Measurements from ENCODE around the gene HSF5. TPM values are rescaled to one million over a fixed set of nuclear protein-coding genes. Genes with fewer than 3 reads are reported as not detected.
A peak's percentile ranks its signal among the peaks of the same experiment; 100 is the strongest.

HSF5 gene
- polyA plus RNA-seq, 3 donors = 0.07 TPM; not detected in 2

DNA sequence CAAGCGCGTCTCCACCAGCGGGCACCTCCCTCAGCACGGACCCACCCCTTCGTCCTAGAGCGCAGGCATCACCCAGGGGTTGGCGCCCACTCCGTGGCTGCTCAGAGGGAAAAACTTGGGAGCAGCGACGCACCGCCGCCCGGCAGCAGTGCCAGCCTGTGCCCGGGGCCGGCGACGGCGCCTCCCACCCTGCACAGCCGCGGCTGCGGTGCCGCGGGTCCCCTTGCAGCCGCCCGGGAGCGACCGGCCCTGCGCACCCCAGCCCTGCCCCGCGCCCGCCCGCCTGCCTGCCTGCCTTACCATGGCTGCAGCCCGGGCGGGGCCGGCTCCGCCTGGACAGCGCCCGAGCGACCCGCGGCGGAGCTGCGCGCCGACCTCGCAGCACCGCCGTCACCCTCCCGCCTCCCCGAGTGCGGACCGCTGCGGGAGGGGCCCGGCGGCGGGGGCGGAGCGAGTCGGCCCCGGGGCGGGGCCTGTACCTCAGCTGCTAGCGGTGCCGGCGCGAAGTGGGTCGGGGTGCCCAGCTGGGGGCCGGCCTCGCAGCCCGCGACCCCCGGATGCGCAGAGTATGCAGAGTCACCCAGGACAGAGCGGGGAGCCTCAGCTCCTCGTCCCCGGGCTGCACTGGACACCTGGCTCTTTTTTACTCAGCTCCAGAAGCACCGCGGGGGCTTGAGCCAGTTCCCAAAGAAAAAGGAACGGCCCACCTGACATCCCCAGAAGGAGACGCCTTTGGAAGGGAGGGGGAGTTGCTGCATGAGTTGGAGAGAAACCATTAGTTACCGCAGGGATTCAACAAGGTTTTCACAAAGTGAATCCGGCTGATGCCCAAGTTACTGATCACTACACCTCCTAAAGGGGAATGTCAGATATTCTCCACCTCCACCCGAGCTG, 43.7 kb upstream of the HSF5 start:
- TF ChIP-seq, protein P1, sequence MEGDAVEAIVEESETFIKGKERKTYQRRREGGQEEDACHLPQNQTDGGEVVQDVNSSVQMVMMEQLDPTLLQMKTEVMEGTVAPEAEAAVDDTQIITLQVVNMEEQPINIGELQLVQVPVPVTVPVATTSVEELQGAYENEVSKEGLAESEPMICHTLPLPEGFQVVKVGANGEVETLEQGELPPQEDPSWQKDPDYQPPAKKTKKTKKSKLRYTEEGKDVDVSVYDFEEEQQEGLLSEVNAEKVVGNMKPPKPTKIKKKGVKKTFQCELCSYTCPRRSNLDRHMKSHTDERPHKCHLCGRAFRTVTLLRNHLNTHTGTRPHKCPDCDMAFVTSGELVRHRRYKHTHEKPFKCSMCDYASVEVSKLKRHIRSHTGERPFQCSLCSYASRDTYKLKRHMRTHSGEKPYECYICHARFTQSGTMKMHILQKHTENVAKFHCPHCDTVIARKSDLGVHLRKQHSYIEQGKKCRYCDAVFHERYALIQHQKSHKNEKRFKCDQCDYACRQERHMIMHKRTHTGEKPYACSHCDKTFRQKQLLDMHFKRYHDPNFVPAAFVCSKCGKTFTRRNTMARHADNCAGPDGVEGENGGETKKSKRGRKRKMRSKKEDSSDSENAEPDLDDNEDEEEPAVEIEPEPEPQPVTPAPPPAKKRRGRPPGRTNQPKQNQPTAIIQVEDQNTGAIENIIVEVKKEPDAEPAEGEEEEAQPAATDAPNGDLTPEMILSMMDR (IDR thresholded peaks at IDR 0.05) = no peak
- Histone ChIP-seq H3K27me3 (ENCODE audit: control insufficient read depth in 2 of 2, insufficient read depth in 2 of 2, low read length in 2 of 2) (peaks cover 4 to 31% of the 10 kb centered on the region in 2 donors), H3K9me3 (replicated peaks in 1 of 2; ENCODE audit: control insufficient read depth in 1 of 2, insufficient read depth in 1 of 2, low read length in 2 of 2) (no peaks in the 10 kb centered on the region), H3K79me2 (ENCODE audit: insufficient read depth, low read length) (no peaks in the 10 kb centered on the region), H3K27ac (ENCODE audit: low read depth in 1 of 2, low read length in 2 of 2) (no peak overlapping the region), H2AFZ (ENCODE audit: insufficient read depth, low read depth, low read length, poor library complexity, severe bottlenecking) (peak overlapping the region; percentile 74), H3K4me2 (replicated peaks; ENCODE audit: extremely low read depth, low read length, poor library complexity, severe bottlenecking) (peak overlapping the region; percentile 85), H3K4me3 (replicated peaks in 1 of 3; ENCODE audit: low read depth in 2 of 3, low read length in 3 of 3) (peak overlapping the region; percentile 25 to 70 (median 30)), H3K9ac (ENCODE audit: insufficient read depth, low read length, poor library complexity, severe bottlenecking) (no peak overlapping the region), H3K36me3 (replicated peaks in 1 of 2; ENCODE audit: control insufficient read depth in 1 of 2, insufficient read depth in 2 of 2, low read length in 2 of 2) (no peaks in the 10 kb centered on the region), H3K4me1 (ENCODE audit: control insufficient read depth in 1 of 2, insufficient read depth in 2 of 2, low read length in 2 of 2) (peaks cover 50 to 57% of the 10 kb centered on the region in 2 donors), H4K20me1 (ENCODE audit: insufficient read depth, low read length) (no peaks in the 10 kb centered on the region)
- peaks cover 0 to 2% (median 0%) of the 10 kb centered on the region in 7 donors for H3K9me3 Mint-ChIP-seq
- peak; percentile 40 to 49 (median 48) for DNase-seq
- peaks cover 35 to 46% (median 42%) of the 10 kb centered on the region in 3 donors for H3K27me3 Mint-ChIP-seq (ENCODE audit: low read depth in 3 of 3)
- H3K4me1 Mint-ChIP-seq = peaks cover 56% of the 10 kb centered on the region
- H3K27ac Mint-ChIP-seq = peak overlapping the region in 1 of 7 donors; percentile 66
- intact Hi-C loops (cut with micrococcal nuclease) = no loop called here
- H3K4me3 Mint-ChIP-seq = peak overlapping the region; percentile 66 to 83
- under 1% methylated on average over 79 of the region's 82 CpGs for WGBS (ENCODE audit: insufficient coverage)
- H3K36me3 Mint-ChIP-seq = peaks cover 2 to 14% of the 10 kb centered on the region in 2 donors

- Histone ChIP-seq H4K20me1 (ENCODE audit: insufficient read depth, low read length) (no peaks in the 10 kb centered on the region), H2AFZ (ENCODE audit: insufficient read depth, low read depth, low read length, poor library complexity, severe bottlenecking) (peak overlapping the region; percentile 73), H3K36me3 (replicated peaks in 1 of 2; ENCODE audit: control insufficient read depth in 1 of 2, insufficient read depth in 2 of 2, low read length in 2 of 2) (no peaks in the 10 kb centered on the region), H3K79me2 (ENCODE audit: insufficient read depth, low read length) (no peaks in the 10 kb centered on the region), H3K27ac (ENCODE audit: low read depth in 1 of 2, low read length in 2 of 2) (no peak overlapping the region), H3K27me3 (ENCODE audit: control insufficient read depth in 2 of 2, insufficient read depth in 2 of 2, low read length in 2 of 2) (peaks cover 4 to 31% of the 10 kb centered on the region in 2 donors), H3K4me3 (replicated peaks in 1 of 3; ENCODE audit: low read depth in 2 of 3, low read length in 3 of 3) (peak overlapping the region in 2 of 3 experiments; percentile 30 to 70), H3K9me3 (replicated peaks in 1 of 2; ENCODE audit: control insufficient read depth in 1 of 2, insufficient read depth in 1 of 2, low read length in 2 of 2) (no peaks in the 10 kb centered on the region), H3K9ac (ENCODE audit: insufficient read depth, low read length, poor library complexity, severe bottlenecking) (no peak overlapping the region), H3K4me2 (replicated peaks; ENCODE audit: extremely low read depth, low read length, poor library complexity, severe bottlenecking) (peak overlapping the region; percentile 85), H3K4me1 (ENCODE audit: control insufficient read depth in 1 of 2, insufficient read depth in 2 of 2, low read length in 2 of 2) (peaks cover 54 to 63% of the 10 kb centered on the region in 2 donors)
- no peak for DNase-seq
- H3K9me3 Mint-ChIP-seq = peaks cover 0 to 2% (median 0%) of the 10 kb centered on the region in 7 donors
- peak overlapping the region; percentile 54 to 78 for H3K4me3 Mint-ChIP-seq
- WGBS (ENCODE audit: insufficient coverage) = 40% methylated on average over 1 of the region's 3 CpGs
- peaks cover 63% of the 10 kb centered on the region for H3K4me1 Mint-ChIP-seq
- no peak overlapping the region for H3K27ac Mint-ChIP-seq
- H3K27me3 Mint-ChIP-seq (ENCODE audit: low read depth in 3 of 3) = peaks cover 39 to 46% (median 42%) of the 10 kb centered on the region in 3 donors
- TF ChIP-seq, protein P1 (IDR thresholded peaks at IDR 0.05) = no peak
- H3K36me3 Mint-ChIP-seq = peaks cover 2 to 14% of the 10 kb centered on the region in 2 donors
- intact Hi-C loops (cut with micrococcal nuclease) = no loop called here
These were observed 42.9 kb upstream of the HSF5 start for GRCh38 chr17:58531122-58531521.

All from CD14-positive monocyte (primary cell).